HEK293 (cell line): ENCODE results near the gene ST8SIA4.

Experiments used
- BCL11A ChIP-seq: fragments of 450-650 bp; formaldehyde crosslinking; IDR thresholded peaks from 2 replicates; pipeline ENCODE4 v1.5.1; 2016; ENCODE audit warnings: low read depth, missing biosample characterization, missing genetic modification characterization
- CTCF ChIP-seq: fragments of 450-650 bp; formaldehyde crosslinking; IDR thresholded peaks from 2 replicates; pipeline ENCODE4 v1.5.1; 2016; ENCODE audit warnings: missing biosample characterization, missing genetic modification characterization
- ELK4 ChIP-seq: IDR thresholded peaks from 2 replicates; pipeline ENCODE4 v1.6.1; 2011; ENCODE audit warnings: mild to moderate bottlenecking, low read depth, low read length, borderline replicate concordance
- MZF1 ChIP-seq: fragments of 450-650 bp; formaldehyde crosslinking; IDR thresholded peaks from 2 replicates; pipeline ENCODE4 v1.5.1; 2017; ENCODE audit warnings: missing biosample characterization, missing genetic modification characterization, borderline replicate concordance
- ZNF670 ChIP-seq: fragments of 450-650 bp; formaldehyde crosslinking; IDR thresholded peaks from 2 replicates; pipeline ENCODE4 v1.5.1; 2016; ENCODE audit warnings: missing biosample characterization, missing genetic modification characterization, low read depth
- ZNF830 ChIP-seq: fragments of 450-650 bp; IDR thresholded peaks from 2 replicates; pipeline ENCODE4 v1.5.0; 2018; ENCODE audit warnings: missing biosample characterization, missing genetic modification characterization, low read depth, mild to moderate bottlenecking, moderate library complexity
- TF ChIP-seq, protein P1 (sequence below): fragments of 450-650 bp; formaldehyde crosslinking; conservative IDR thresholded peaks from 2 replicates; pipeline ENCODE4 v1.5.1; 2016; ENCODE audit warnings: low read depth, missing biosample characterization, missing genetic modification characterization
- TF ChIP-seq, protein P2 (sequence below): fragments of 450-650 bp; formaldehyde crosslinking; IDR thresholded peaks from 2 replicates; pipeline ENCODE4 v1.5.1; 2016; ENCODE audit warnings: missing biosample characterization, missing genetic modification characterization

DNA sequence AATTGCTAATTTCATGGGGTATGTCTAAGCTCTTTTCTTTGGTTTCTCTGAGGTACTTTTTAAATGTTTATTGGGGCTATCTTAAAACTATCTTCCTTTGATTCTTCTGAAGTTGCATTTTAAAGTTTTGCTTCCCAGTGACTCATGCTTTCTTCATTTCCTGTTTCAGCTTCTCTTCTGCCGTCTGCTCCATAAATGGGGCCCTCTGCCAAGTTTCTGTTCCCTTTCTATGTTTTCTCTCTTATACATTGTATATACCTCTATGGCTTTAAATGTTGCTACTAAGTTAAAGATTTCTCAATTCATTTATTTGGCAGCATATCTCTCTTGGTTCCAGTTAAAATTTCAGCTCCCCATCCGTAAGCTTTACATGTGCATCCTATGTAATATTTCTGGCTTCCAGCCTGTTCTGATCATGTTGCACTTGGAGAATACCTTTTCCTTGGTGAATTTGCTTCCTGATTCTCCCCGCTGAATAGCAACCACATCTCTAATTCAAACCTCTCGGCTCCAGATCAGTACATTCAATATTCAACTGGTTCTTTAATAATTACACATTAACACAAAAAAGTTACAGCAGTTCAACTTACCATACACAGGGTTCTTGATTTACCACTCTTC is 125.3 kb downstream of the ST8SIA4 start:
- TF ChIP-seq ZNF670 (tag by site-specific recombination) (no peak), BCL11A (tag by site-specific recombination) (no peak), CTCF (no peak), ZNF830 (tag by site-specific recombination) (no peak), MZF1 (tag by site-specific recombination) (no peak), ELK4 (no peak)
- TF ChIP-seq, protein P1, sequence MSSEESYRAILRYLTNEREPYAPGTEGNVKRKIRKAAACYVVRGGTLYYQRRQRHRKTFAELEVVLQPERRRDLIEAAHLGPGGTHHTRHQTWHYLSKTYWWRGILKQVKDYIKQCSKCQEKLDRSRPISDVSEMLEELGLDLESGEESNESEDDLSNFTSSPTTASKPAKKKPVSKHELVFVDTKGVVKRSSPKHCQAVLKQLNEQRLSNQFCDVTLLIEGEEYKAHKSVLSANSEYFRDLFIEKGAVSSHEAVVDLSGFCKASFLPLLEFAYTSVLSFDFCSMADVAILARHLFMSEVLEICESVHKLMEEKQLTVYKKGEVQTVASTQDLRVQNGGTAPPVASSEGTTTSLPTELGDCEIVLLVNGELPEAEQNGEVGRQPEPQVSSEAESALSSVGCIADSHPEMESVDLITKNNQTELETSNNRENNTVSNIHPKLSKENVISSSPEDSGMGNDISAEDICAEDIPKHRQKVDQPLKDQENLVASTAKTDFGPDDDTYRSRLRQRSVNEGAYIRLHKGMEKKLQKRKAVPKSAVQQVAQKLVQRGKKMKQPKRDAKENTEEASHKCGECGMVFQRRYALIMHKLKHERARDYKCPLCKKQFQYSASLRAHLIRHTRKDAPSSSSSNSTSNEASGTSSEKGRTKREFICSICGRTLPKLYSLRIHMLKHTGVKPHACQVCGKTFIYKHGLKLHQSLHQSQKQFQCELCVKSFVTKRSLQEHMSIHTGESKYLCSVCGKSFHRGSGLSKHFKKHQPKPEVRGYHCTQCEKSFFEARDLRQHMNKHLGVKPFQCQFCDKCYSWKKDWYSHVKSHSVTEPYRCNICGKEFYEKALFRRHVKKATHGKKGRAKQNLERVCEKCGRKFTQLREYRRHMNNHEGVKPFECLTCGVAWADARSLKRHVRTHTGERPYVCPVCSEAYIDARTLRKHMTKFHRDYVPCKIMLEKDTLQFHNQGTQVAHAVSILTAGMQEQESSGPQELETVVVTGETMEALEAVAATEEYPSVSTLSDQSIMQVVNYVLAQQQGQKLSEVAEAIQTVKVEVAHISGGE (tag by site-specific recombination): no peak
- TF ChIP-seq, protein P2, sequence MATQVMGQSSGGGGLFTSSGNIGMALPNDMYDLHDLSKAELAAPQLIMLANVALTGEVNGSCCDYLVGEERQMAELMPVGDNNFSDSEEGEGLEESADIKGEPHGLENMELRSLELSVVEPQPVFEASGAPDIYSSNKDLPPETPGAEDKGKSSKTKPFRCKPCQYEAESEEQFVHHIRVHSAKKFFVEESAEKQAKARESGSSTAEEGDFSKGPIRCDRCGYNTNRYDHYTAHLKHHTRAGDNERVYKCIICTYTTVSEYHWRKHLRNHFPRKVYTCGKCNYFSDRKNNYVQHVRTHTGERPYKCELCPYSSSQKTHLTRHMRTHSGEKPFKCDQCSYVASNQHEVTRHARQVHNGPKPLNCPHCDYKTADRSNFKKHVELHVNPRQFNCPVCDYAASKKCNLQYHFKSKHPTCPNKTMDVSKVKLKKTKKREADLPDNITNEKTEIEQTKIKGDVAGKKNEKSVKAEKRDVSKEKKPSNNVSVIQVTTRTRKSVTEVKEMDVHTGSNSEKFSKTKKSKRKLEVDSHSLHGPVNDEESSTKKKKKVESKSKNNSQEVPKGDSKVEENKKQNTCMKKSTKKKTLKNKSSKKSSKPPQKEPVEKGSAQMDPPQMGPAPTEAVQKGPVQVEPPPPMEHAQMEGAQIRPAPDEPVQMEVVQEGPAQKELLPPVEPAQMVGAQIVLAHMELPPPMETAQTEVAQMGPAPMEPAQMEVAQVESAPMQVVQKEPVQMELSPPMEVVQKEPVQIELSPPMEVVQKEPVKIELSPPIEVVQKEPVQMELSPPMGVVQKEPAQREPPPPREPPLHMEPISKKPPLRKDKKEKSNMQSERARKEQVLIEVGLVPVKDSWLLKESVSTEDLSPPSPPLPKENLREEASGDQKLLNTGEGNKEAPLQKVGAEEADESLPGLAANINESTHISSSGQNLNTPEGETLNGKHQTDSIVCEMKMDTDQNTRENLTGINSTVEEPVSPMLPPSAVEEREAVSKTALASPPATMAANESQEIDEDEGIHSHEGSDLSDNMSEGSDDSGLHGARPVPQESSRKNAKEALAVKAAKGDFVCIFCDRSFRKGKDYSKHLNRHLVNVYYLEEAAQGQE (tag by site-specific recombination): no peak
